ENCODE data around the gene TLE4. TPM values are rescaled to one million over a fixed set of nuclear protein-coding genes. Genes with fewer than 3 reads are reported as not detected.
A peak's percentile ranks its signal among the peaks of the same experiment; 100 is the strongest.

The TLE4 gene
- 26.6 TPM for polyA plus RNA-seq (2013)

DNA sequence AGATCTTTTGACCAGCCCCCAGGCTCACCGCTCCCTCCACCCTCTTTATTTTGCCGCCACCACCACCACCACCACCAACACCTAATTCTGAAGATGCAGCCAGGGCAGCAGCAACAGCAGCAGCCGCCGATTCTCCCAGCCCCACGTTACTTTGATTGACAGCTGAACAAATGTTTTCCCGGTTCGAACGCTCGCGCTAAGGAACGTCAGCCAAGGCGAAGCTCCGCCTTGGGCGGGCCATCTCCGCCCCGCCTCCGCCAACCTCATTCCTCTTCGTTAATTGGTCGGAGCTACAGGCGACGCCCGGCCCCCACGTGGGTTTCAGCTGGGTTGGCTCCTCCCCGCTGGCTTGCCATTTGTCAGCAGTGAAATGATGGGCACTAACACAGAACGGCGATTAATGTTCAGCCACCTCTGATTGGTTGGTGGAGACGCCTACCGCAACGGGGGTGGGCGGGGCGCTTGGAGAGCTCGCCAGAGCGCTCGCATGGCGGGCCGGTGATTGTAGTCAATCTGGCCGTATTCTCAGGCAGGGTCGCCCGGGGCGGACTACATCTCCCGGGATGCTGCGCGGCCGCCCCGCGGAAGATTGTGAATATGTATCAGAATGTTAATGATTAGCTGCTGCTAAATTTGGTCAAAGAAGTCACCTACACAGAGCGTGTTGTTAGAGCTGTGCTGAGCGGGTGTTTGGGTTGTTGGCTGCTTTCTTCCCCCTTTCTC lies at the start of gene TLE4:
Gene TLE4, plus strand, starts transcription at position 657 of the 723 bp plus-strand sequence. CDS start 826 bp downstream, outside the sequence.
- Histone ChIP-seq H3K4me1 (ENCODE audit: control extremely low read depth in 1 of 4, control insufficient read depth in 4 of 4, insufficient read depth in 4 of 4, low read length in 3 of 4) (peaks cover 16 to 31% (median 20%) of the 10 kb centered on the region in 4 experiments), H3K27ac (ENCODE audit: insufficient read depth in 1 of 2, low read depth in 1 of 2, low read length in 2 of 2, poor library complexity in 1 of 2, severe bottlenecking in 2 of 2) (peak within 1 kb of the TSS; percentile 88 to 93), H3K27me3 (replicated peaks in 2 of 5; ENCODE audit: control insufficient read depth in 4 of 5, insufficient read depth in 5 of 5, low read length in 4 of 5) (peaks cover 0 to 5% (median 4%) of the 10 kb centered on the region in 5 experiments), H3K9me3 (ENCODE audit: control extremely low read depth in 1 of 5, control insufficient read depth in 4 of 5, insufficient read depth in 2 of 5, low read depth in 1 of 5, low read length in 4 of 5) (no peaks in the 10 kb centered on the region), H3K36me3 (ENCODE audit: control insufficient read depth in 4 of 4, insufficient read depth in 4 of 4, low read length in 3 of 4) (peaks cover 0 to 5% (median 3%) of the 10 kb centered on the region in 4 experiments), H3K4me3 (ENCODE audit: control insufficient read depth in 1 of 7, extremely low read depth in 1 of 7, insufficient read depth in 4 of 7, low read depth in 2 of 7, low read length in 6 of 7) (peak within 1 kb of the TSS; percentile 86 to 100 (median 97))
- under 1% methylated on average over 37 of the region's 48 CpGs for WGBS (ENCODE audit: insufficient coverage)
- DNase-seq = peak; percentile 100
- ChIA-PET POLR2A (interaction anchor here (0.9 to 1.8 kb wide), 7 partner anchors 11 to 194 kb away, joined by 3 to 16 read pairs (median 7); no protein-coding TSS in a partner anchor), CTCF (interaction anchor here (0.6 to 1.7 kb wide), 6 partner anchors 12 to 94 kb away, joined by 3 to 5 read pairs (median 3); no protein-coding TSS in a partner anchor)

- no peak for DNase-seq
- 100% methylated on average over 4 of the region's 4 CpGs for WGBS (ENCODE audit: insufficient coverage)
- Histone ChIP-seq H3K4me3 (ENCODE audit: control insufficient read depth in 1 of 7, extremely low read depth in 1 of 7, insufficient read depth in 4 of 7, low read depth in 2 of 7, low read length in 6 of 7) (no peak overlapping the region), H3K27me3 (replicated peaks in 2 of 5; ENCODE audit: control insufficient read depth in 4 of 5, insufficient read depth in 5 of 5, low read length in 4 of 5) (no peaks in the 10 kb centered on the region), H3K4me1 (ENCODE audit: control extremely low read depth in 1 of 4, control insufficient read depth in 4 of 4, insufficient read depth in 4 of 4, low read length in 3 of 4) (no peaks in the 10 kb centered on the region), H3K27ac (ENCODE audit: insufficient read depth in 1 of 2, low read depth in 1 of 2, low read length in 2 of 2, poor library complexity in 1 of 2, severe bottlenecking in 2 of 2) (no peak overlapping the region), H3K36me3 (ENCODE audit: control insufficient read depth in 4 of 4, insufficient read depth in 4 of 4, low read length in 3 of 4) (no peaks in the 10 kb centered on the region), H3K9me3 (ENCODE audit: control extremely low read depth in 1 of 5, control insufficient read depth in 4 of 5, insufficient read depth in 2 of 5, low read depth in 1 of 5, low read length in 4 of 5) (peaks cover 0 to 7% (median 0%) of the 10 kb centered on the region in 5 experiments)
- POLR2A ChIA-PET = no interaction called here
- CTCF ChIA-PET = no interaction called here
These were observed 49.0 kb upstream of the TLE4 start for GRCh38 chr9:79522793-79523192.

DNA sequence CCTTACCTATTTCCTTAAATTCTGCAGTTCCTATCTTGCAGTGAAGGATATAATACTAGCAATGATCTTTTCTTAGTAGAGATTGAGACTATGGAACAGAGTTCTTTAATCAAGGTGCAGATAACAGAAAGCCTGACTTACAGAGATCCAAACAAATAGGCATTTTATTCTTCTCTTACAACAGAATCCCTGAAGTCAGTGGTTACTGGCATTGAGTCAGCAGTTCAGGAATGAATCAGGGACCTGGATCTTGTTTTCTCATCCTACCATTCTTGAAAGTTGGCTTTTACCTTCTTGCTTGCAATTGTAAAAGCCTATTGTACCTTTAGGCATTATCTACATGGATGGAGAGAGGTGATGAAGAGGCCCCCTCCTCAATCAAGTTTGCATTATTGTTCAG lies 47.5 kb upstream of the TLE4 start:
- Histone ChIP-seq H3K4me1 (ENCODE audit: control extremely low read depth in 1 of 4, control insufficient read depth in 4 of 4, insufficient read depth in 4 of 4, low read length in 3 of 4) (no peaks in the 10 kb centered on the region), H3K4me3 (ENCODE audit: control insufficient read depth in 1 of 7, extremely low read depth in 1 of 7, insufficient read depth in 4 of 7, low read depth in 2 of 7, low read length in 6 of 7) (no peak overlapping the region), H3K36me3 (ENCODE audit: control insufficient read depth in 4 of 4, insufficient read depth in 4 of 4, low read length in 3 of 4) (no peaks in the 10 kb centered on the region), H3K27me3 (replicated peaks in 2 of 5; ENCODE audit: control insufficient read depth in 4 of 5, insufficient read depth in 5 of 5, low read length in 4 of 5) (no peaks in the 10 kb centered on the region), H3K27ac (ENCODE audit: insufficient read depth in 1 of 2, low read depth in 1 of 2, low read length in 2 of 2, poor library complexity in 1 of 2, severe bottlenecking in 2 of 2) (no peak overlapping the region), H3K9me3 (ENCODE audit: control extremely low read depth in 1 of 5, control insufficient read depth in 4 of 5, insufficient read depth in 2 of 5, low read depth in 1 of 5, low read length in 4 of 5) (peaks cover 0 to 7% (median 0%) of the 10 kb centered on the region in 5 experiments)
- no peak for DNase-seq
- ChIA-PET CTCF (no interaction called here), POLR2A (no interaction called here)

DNA sequence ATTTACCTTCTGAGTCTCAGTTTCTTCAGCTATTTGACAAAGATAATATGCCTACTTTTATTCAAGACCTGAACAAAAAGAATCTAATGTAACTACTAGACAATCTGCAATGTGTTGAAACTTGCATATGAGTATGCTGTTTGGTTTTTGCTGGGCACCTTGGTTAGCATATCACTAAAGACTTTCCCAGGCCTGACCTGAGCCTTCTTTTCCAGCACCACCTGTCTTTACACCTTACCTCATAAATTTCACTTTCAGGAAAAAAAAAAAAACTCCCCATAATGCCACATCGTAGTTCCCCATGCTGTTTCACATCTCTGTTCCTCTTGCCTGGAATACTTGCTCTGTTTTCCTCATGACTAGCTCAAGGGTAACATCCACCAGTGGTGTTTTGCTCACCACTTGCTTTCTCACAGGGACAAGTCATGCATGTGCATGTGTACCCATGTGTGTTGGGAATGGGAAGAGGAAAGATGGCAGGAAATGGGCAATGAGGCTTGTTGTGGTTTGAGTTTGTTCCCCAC lies 45.6 kb upstream of the TLE4 start:
- no peaks in the 10 kb centered on the region for H3K4me1 ChIP-seq (ENCODE audit: control extremely low read depth in 1 of 4, control insufficient read depth in 4 of 4, insufficient read depth in 4 of 4, low read length in 3 of 4)
- no peaks in the 10 kb centered on the region for H3K27me3 ChIP-seq (replicated peaks in 2 of 5; ENCODE audit: control insufficient read depth in 4 of 5, insufficient read depth in 5 of 5, low read length in 4 of 5)
- H3K4me3 ChIP-seq (ENCODE audit: control insufficient read depth in 1 of 7, extremely low read depth in 1 of 7, insufficient read depth in 4 of 7, low read depth in 2 of 7, low read length in 6 of 7) = no peak overlapping the region
- H3K9me3 ChIP-seq (ENCODE audit: control extremely low read depth in 1 of 5, control insufficient read depth in 4 of 5, insufficient read depth in 2 of 5, low read depth in 1 of 5, low read length in 4 of 5) = peaks cover 0 to 7% (median 0%) of the 10 kb centered on the region in 5 experiments
- ChIA-PET CTCF (no interaction called here), POLR2A (no interaction called here)
- no peaks in the 10 kb centered on the region for H3K36me3 ChIP-seq (ENCODE audit: control insufficient read depth in 4 of 4, insufficient read depth in 4 of 4, low read length in 3 of 4)
- no peak for DNase-seq
- no CpG with 5 or more reads among the region's 1 CpG for WGBS (ENCODE audit: insufficient coverage)
- H3K27ac ChIP-seq (ENCODE audit: insufficient read depth in 1 of 2, low read depth in 1 of 2, low read length in 2 of 2, poor library complexity in 1 of 2, severe bottlenecking in 2 of 2) = no peak overlapping the region

DNA sequence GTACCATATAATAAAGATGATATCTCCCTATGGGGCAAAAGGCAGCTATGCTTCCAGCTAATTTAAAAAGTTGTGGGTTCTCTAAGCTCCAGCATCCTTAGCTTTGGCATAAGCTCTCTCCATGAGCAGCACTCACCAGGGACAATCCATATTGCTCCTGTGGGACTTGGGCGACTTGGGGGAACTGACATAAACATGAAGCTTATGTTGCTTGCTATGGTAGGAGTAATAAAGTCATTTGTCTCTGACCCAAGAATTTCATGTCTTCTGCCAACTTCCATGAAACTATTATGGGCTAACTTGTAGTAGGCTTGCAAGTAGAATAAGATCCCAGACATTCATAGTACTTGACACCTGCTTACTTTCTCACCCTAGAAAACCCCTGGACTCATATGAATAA lies 36.2 kb upstream of the TLE4 start:
- no peaks in the 10 kb centered on the region for H3K36me3 ChIP-seq (ENCODE audit: control insufficient read depth in 4 of 4, insufficient read depth in 4 of 4, low read length in 3 of 4)
- CTCF ChIA-PET = no interaction called here
- peaks cover 0 to 12% (median 0%) of the 10 kb centered on the region in 5 experiments for H3K9me3 ChIP-seq (ENCODE audit: control extremely low read depth in 1 of 5, control insufficient read depth in 4 of 5, insufficient read depth in 2 of 5, low read depth in 1 of 5, low read length in 4 of 5)
- no peak for DNase-seq
- H3K27ac ChIP-seq (ENCODE audit: insufficient read depth in 1 of 2, low read depth in 1 of 2, low read length in 2 of 2, poor library complexity in 1 of 2, severe bottlenecking in 2 of 2) = no peak overlapping the region
- no peak overlapping the region for H3K4me3 ChIP-seq (ENCODE audit: control insufficient read depth in 1 of 7, extremely low read depth in 1 of 7, insufficient read depth in 4 of 7, low read depth in 2 of 7, low read length in 6 of 7)
- no peaks in the 10 kb centered on the region for H3K27me3 ChIP-seq (replicated peaks in 2 of 5; ENCODE audit: control insufficient read depth in 4 of 5, insufficient read depth in 5 of 5, low read length in 4 of 5)
- H3K4me1 ChIP-seq (ENCODE audit: control extremely low read depth in 1 of 4, control insufficient read depth in 4 of 4, insufficient read depth in 4 of 4, low read length in 3 of 4) = no peaks in the 10 kb centered on the region
- POLR2A ChIA-PET = no interaction called here
- 100% methylated on average over 1 of the region's 1 CpG for WGBS (ENCODE audit: insufficient coverage)

- ChIA-PET CTCF (no interaction called here), POLR2A (no interaction called here)
These were observed 33.9 kb upstream of the TLE4 start for GRCh38 chr9:79537838-79538237.

More at GRCh38 chr9:79537838-79538237, 33.9 kb upstream of the TLE4 start:
- Histone ChIP-seq H3K9me3 (ENCODE audit: control extremely low read depth in 1 of 5, control insufficient read depth in 4 of 5, insufficient read depth in 2 of 5, low read depth in 1 of 5, low read length in 4 of 5) (peaks cover 0 to 12% (median 0%) of the 10 kb centered on the region in 5 experiments), H3K27ac (ENCODE audit: insufficient read depth in 1 of 2, low read depth in 1 of 2, low read length in 2 of 2, poor library complexity in 1 of 2, severe bottlenecking in 2 of 2) (no peak overlapping the region), H3K36me3 (ENCODE audit: control insufficient read depth in 4 of 4, insufficient read depth in 4 of 4, low read length in 3 of 4) (no peaks in the 10 kb centered on the region), H3K4me1 (ENCODE audit: control extremely low read depth in 1 of 4, control insufficient read depth in 4 of 4, insufficient read depth in 4 of 4, low read length in 3 of 4) (no peaks in the 10 kb centered on the region), H3K4me3 (ENCODE audit: control insufficient read depth in 1 of 7, extremely low read depth in 1 of 7, insufficient read depth in 4 of 7, low read depth in 2 of 7, low read length in 6 of 7) (no peak overlapping the region), H3K27me3 (replicated peaks in 2 of 5; ENCODE audit: control insufficient read depth in 4 of 5, insufficient read depth in 5 of 5, low read length in 4 of 5) (no peaks in the 10 kb centered on the region)
- no peak for DNase-seq
- 100% methylated on average over 1 of the region's 2 CpGs for WGBS (ENCODE audit: insufficient coverage)
